DND-41 (cell line): ENCODE measurements around the gene WFDC12.
"Not testable (repeated sequence)": the region's sequence is repeated elsewhere in the genome, so short reads cannot be mapped to it uniquely, and the experiment has no call there.

Experiments
- ATAC-seq: fragments of 200-7000 bp; cut with Tn5 transposase; 3 replicates; pipeline ENCODE4 v1.9.1; 2021; ENCODE audit warnings: low read depth; ENCODE audit not compliant: insufficient read depth
- DNase-seq: peaks from one replicate; pipeline ENCODE4 v3.0.0-alpha.2; 2020
- H2AFZ ChIP-seq: 2 replicates; pipeline ENCODE4 v1.6.0; 2012; ENCODE audit warnings: low read depth, low read length
- H3K27ac ChIP-seq: 2 replicates; pipeline ENCODE4 v1.5.1; 2012; ENCODE audit warnings: low read length, inconsistent platforms
- H3K27me3 ChIP-seq: fragments of 200-600 bp; sonication (generic); 2 replicates; pipeline ENCODE4 v1.6.0; 2012; ENCODE audit warnings: low read length, mild to moderate bottlenecking, inconsistent platforms; ENCODE audit not compliant: insufficient read depth, poor library complexity
- H3K36me3 ChIP-seq: 2 replicates; pipeline ENCODE4 v1.5.1; 2012; ENCODE audit warnings: low read length, inconsistent platforms; ENCODE audit not compliant: insufficient read depth
- H3K4me1 ChIP-seq: 2 replicates; pipeline ENCODE4 v1.5.1; 2012; ENCODE audit warnings: mild to moderate bottlenecking, low read length; ENCODE audit not compliant: insufficient read depth
- H3K4me2 ChIP-seq: 2 replicates; pipeline ENCODE4 v1.6.0; 2012; ENCODE audit warnings: mild to moderate bottlenecking, moderate library complexity, low read length, inconsistent platforms; ENCODE audit not compliant: insufficient read depth
- H3K4me3 ChIP-seq, 2 experiments: fragments of 200-600 bp in 1 of 2; shearing (Covaris generic) in 1 of 2; 2 replicates each; pipeline ENCODE4 v1.5.1; 2012 to 2016; ENCODE audit warnings: inconsistent platforms in 2 of 2, low read length in 2 of 2, mild to moderate bottlenecking in 2 of 2, low read depth in 1 of 2, moderate library complexity in 1 of 2
- H3K79me2 ChIP-seq: 2 replicates; pipeline ENCODE4 v1.6.0; 2012; ENCODE audit warnings: low read length, inconsistent platforms; ENCODE audit not compliant: insufficient read depth
- H3K9ac ChIP-seq: 2 replicates; pipeline ENCODE4 v1.6.0; 2012; ENCODE audit warnings: low read depth, mild to moderate bottlenecking, inconsistent platforms, low read length, moderate library complexity
- H3K9me3 ChIP-seq: 2 replicates; pipeline ENCODE4 v1.5.1; 2012; ENCODE audit warnings: low read length, moderate library complexity, mild to moderate bottlenecking, inconsistent platforms; ENCODE audit not compliant: insufficient read depth, severe bottlenecking
- H4K20me1 ChIP-seq: 2 replicates; pipeline ENCODE4 v1.6.0; 2012; ENCODE audit warnings: low read length; ENCODE audit not compliant: insufficient read depth
- CTCF ChIP-seq: IDR thresholded peaks from 2 replicates; pipeline ENCODE4 v1.5.1; 2012; ENCODE audit warnings: borderline replicate concordance, low read length, moderate library complexity, mild to moderate bottlenecking; ENCODE audit not compliant: poor library complexity, severe bottlenecking; ENCODE audit errors: extremely low read depth
- EZH2 ChIP-seq: IDR thresholded peaks from 3 replicates; pipeline ENCODE4 v1.6.1; 2012; ENCODE audit warnings: borderline replicate concordance, low read depth, mild to moderate bottlenecking, moderate library complexity, low read length, inconsistent platforms; ENCODE audit not compliant: severe bottlenecking

The WFDC12 gene

GRCh38 chr20:45149062-45149461 lies 24.8 kb upstream of the WFDC12 start:
- ATAC-seq (no peak), DNase-seq (no peak)
- H2AFZ ChIP-seq, result no peak overlapping the region
- H3K36me3 ChIP-seq, result no peaks in the 10 kb centered on the region
- H3K9me3 ChIP-seq, result no peaks in the 10 kb centered on the region
- H3K9ac ChIP-seq, result no peak overlapping the region
- H3K4me1 ChIP-seq, result no peaks in the 10 kb centered on the region
- H3K4me3 ChIP-seq, result no peak overlapping the region
- H4K20me1 ChIP-seq, result no peaks in the 10 kb centered on the region
- no peak overlapping the region for H3K27ac ChIP-seq
- no peak overlapping the region for H3K4me2 ChIP-seq
- H3K27me3 ChIP-seq, result peaks cover 31% of the 10 kb centered on the region
- no peaks in the 10 kb centered on the region for H3K79me2 ChIP-seq
- TF ChIP-seq EZH2, result no peak
- TF ChIP-seq CTCF, result no peak

- Histone ChIP-seq H4K20me1 (no peaks in the 10 kb centered on the region), H3K9ac (no peak overlapping the region), H3K9me3 (no peaks in the 10 kb centered on the region), H3K36me3 (no peaks in the 10 kb centered on the region), H2AFZ (no peak overlapping the region), H3K79me2 (no peaks in the 10 kb centered on the region), H3K4me3 (no peak overlapping the region), H3K27me3 (peaks cover 27% of the 10 kb centered on the region), H3K27ac (no peak overlapping the region), H3K4me2 (no peak overlapping the region), H3K4me1 (no peaks in the 10 kb centered on the region)
- no peak for TF ChIP-seq EZH2
- TF ChIP-seq CTCF, result no peak
- no peak for DNase-seq
- no peak for ATAC-seq
These were observed 16.6 kb upstream of the WFDC12 start for GRCh38 chr20:45140836-45141235.

GRCh38 chr20:45139733-45140375 lies 15.6 kb upstream of the WFDC12 start:
- H3K27ac ChIP-seq, DNase-seq, H3K4me1 ChIP-seq, H3K9ac ChIP-seq, H3K9me3 ChIP-seq, H3K4me3 ChIP-seq, ATAC-seq, H2AFZ ChIP-seq, H4K20me1 ChIP-seq, H3K4me2 ChIP-seq, H3K79me2 ChIP-seq, H3K36me3 ChIP-seq: not testable (repeated sequence)
- peaks cover 18% of the 10 kb centered on the region for H3K27me3 ChIP-seq

GRCh38 chr20:45138561-45139300 lies 14.5 kb upstream of the WFDC12 start:
- Histone ChIP-seq H3K9ac (no peak overlapping the region), H3K9me3 (no peaks in the 10 kb centered on the region), H3K27me3 (peaks cover 16% of the 10 kb centered on the region), H3K27ac (no peak overlapping the region), H2AFZ (no peak overlapping the region), H4K20me1 (no peaks in the 10 kb centered on the region), H3K4me2 (no peak overlapping the region), H3K4me3 (no peak overlapping the region), H3K36me3 (no peaks in the 10 kb centered on the region), H3K4me1 (no peaks in the 10 kb centered on the region), H3K79me2 (no peaks in the 10 kb centered on the region)
- DNase-seq, result peak; percentile 64
- TF ChIP-seq EZH2 (no peak), CTCF (peak; percentile 87)
- peak; percentile 71 for ATAC-seq
